Measurements from ENCODE around the gene IL18RAP. TPM values are rescaled to one million over a fixed set of nuclear protein-coding genes. Genes with fewer than 3 reads are reported as not detected.

The IL18RAP gene
- total and polyA plus RNA-seq, 2 experiments from 2014 or later: not detected

DNA sequence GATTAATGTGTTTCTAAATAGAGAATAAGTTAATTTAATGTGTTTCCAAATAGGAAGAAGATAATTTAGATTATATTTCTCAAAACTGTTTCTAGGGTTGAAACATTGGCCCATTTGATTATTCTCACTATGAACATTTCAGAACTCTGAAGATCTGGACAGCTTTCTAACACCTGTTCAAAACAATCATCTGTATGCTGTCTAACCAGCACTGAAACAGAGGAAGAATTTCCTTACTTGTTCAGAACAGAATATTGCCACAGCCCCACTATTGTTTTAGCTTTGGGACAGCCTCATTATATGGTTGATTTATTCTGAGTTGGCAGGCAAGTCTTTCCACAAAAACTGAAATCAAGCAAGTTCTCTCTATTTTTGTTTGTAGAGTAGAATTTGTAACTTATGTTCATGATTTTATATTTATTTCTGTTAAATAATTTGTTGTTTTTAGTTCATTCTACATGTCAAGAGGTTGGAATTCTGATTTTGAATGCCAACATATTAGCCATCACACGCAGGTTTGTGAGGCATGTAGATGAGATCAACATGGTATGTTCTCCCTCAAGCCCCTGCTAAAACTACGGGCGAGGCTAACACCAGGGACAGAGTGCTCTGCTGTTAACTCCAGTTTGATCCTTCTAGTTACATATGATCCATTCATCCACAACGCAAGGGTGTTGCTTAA is 11.2 kb downstream of the IL18RAP start (continued):
- TF ChIP-seq, protein P1, sequence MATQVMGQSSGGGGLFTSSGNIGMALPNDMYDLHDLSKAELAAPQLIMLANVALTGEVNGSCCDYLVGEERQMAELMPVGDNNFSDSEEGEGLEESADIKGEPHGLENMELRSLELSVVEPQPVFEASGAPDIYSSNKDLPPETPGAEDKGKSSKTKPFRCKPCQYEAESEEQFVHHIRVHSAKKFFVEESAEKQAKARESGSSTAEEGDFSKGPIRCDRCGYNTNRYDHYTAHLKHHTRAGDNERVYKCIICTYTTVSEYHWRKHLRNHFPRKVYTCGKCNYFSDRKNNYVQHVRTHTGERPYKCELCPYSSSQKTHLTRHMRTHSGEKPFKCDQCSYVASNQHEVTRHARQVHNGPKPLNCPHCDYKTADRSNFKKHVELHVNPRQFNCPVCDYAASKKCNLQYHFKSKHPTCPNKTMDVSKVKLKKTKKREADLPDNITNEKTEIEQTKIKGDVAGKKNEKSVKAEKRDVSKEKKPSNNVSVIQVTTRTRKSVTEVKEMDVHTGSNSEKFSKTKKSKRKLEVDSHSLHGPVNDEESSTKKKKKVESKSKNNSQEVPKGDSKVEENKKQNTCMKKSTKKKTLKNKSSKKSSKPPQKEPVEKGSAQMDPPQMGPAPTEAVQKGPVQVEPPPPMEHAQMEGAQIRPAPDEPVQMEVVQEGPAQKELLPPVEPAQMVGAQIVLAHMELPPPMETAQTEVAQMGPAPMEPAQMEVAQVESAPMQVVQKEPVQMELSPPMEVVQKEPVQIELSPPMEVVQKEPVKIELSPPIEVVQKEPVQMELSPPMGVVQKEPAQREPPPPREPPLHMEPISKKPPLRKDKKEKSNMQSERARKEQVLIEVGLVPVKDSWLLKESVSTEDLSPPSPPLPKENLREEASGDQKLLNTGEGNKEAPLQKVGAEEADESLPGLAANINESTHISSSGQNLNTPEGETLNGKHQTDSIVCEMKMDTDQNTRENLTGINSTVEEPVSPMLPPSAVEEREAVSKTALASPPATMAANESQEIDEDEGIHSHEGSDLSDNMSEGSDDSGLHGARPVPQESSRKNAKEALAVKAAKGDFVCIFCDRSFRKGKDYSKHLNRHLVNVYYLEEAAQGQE (IDR thresholded peaks at IDR 0.05; ENCODE audit: unreplicated experiment): no peak
- TF ChIP-seq EZH2phosphoT487 (IDR thresholded peaks at IDR 0.05; ENCODE audit: unreplicated experiment) (no peak), EZH2 (IDR thresholded peaks at IDR 0.05; ENCODE audit: low read depth, unreplicated experiment) (no peak), POLR2AphosphoS5 (IDR thresholded peaks at IDR 0.05; ENCODE audit: low read depth) (no peak), JUNB (IDR thresholded peaks at IDR 0.05; ENCODE audit: unreplicated experiment) (no peak)

DNA sequence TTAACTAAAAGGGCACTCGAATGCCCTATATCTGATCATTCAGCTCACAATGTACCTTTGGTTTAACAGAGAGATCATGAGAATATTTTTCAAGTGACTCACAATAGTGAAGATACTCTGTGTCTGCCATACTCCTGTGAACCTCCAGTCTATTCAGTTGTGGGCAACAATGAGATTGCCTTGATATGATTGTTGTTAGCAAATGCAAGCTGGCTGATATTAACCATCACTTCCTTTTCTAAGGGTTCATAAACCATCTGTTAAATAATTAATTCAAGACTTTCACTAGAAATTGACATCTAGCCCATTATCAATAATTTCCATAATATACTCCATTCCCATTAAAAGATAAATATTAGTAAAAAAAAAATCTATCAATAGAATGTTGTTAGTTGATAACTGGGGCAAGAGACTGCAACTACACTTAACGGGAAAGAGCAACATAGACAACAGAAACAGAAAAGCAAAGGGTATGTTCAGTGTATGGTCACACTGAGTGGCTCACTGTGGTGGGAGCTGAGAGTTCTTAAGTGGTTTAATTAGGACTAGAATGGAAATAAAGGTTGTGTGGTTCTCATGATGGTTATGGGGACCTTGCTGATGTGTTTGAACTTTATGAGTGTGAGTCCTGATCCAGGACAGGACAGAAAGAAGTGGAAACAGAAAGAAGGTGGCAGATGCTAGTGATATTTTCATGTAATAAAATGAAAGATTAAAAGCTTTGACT is 11.9 kb downstream of the IL18RAP start:
- ATAC-seq: no peak
- H3K27me3 Mint-ChIP-seq (ENCODE audit: insufficient read depth, low read depth, poor library complexity): peaks cover 2% of the 10 kb centered on the region
- no peak for DNase-seq (ENCODE audit: low spot score)
- H3K4me3 ChIP-seq: no peak overlapping the region
- H3K36me3 ChIP-seq (ENCODE audit: insufficient read depth): no peaks in the 10 kb centered on the region
- H3K4me1 ChIP-seq (ENCODE audit: insufficient read depth): no peaks in the 10 kb centered on the region
- no peaks in the 10 kb centered on the region for H4K20me1 ChIP-seq (replicated peaks; ENCODE audit: insufficient read depth)
- no peak overlapping the region for H2AFZ ChIP-seq
- no peaks in the 10 kb centered on the region for H3K4me1 Mint-ChIP-seq
- no peak overlapping the region for H3K27ac Mint-ChIP-seq
- TF ChIP-seq JUNB (IDR thresholded peaks at IDR 0.05; ENCODE audit: unreplicated experiment): no peak
- no peak overlapping the region for H3K4me3 Mint-ChIP-seq
- H3K27ac ChIP-seq (ENCODE audit: low read depth): no peak overlapping the region
- H3K79me2 ChIP-seq (replicated peaks; ENCODE audit: insufficient read depth): no peaks in the 10 kb centered on the region
- H3K4me2 ChIP-seq: no peak overlapping the region
- no peaks in the 10 kb centered on the region for H3K9me3 Mint-ChIP-seq
- no peaks in the 10 kb centered on the region for H3K27me3 ChIP-seq (ENCODE audit: insufficient read depth)
- 0 out of 2 replicates have a peak, but pooled peaks cover 3% of the 10 kb centered on the region for H3K9me2 ChIP-seq (ENCODE audit: insufficient read depth)
- no peaks in the 10 kb centered on the region for H3F3A ChIP-seq (replicated peaks; ENCODE audit: low read depth)
- no peaks in the 10 kb centered on the region for H3K36me3 Mint-ChIP-seq (ENCODE audit: low read depth)

DNA sequence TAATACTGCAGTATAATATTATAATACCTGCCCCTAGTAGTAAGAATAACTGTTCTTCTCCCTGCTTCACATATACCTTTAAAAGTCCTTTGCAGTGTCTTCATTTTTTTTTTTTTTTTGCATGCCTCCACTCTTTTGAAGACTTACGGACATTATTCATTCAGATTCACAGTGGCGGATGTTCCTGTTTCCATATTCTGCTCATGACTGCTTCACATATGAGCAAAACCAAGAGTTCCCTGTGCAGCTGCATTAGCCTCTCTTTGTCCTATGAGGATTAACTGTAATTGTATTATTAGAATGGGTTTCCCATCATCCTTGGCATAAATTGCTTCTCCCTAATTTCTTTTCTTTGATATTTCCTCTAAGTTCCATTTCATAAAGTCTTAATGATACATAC is 12.8 kb downstream of the IL18RAP start:
- no peak overlapping the region for H3K27ac ChIP-seq (ENCODE audit: low read depth)
- Mint-ChIP-seq H3K36me3 (ENCODE audit: low read depth) (no peaks in the 10 kb centered on the region), H3K4me1 (no peaks in the 10 kb centered on the region)

More for the DNA sequence above, 12.8 kb downstream of the IL18RAP start:
- DNase-seq (ENCODE audit: low spot score) (no peak), ATAC-seq (no peak)
- Histone ChIP-seq H4K20me1 (replicated peaks; ENCODE audit: insufficient read depth) (no peaks in the 10 kb centered on the region), H3K9me2 (ENCODE audit: insufficient read depth) (0 out of 2 replicates have a peak, but pooled peaks cover 7% of the 10 kb centered on the region), H2AFZ (no peak overlapping the region), H3K27me3 (ENCODE audit: insufficient read depth) (no peaks in the 10 kb centered on the region), H3K4me3 (no peak overlapping the region), H3K4me1 (ENCODE audit: insufficient read depth) (no peaks in the 10 kb centered on the region), H3K79me2 (replicated peaks; ENCODE audit: insufficient read depth) (no peaks in the 10 kb centered on the region), H3K36me3 (ENCODE audit: insufficient read depth) (no peaks in the 10 kb centered on the region), H3K4me2 (no peak overlapping the region), H3F3A (replicated peaks; ENCODE audit: low read depth) (no peaks in the 10 kb centered on the region)
- TF ChIP-seq POLR2AphosphoS5 (IDR thresholded peaks at IDR 0.05; ENCODE audit: low read depth): no peak
- Mint-ChIP-seq H3K27me3 (ENCODE audit: insufficient read depth, low read depth, poor library complexity) (peaks cover 2% of the 10 kb centered on the region), H3K27ac (no peak overlapping the region), H3K9me3 (no peaks in the 10 kb centered on the region), H3K4me3 (no peak overlapping the region)

Measured in GM23338 (cell line).